Activated T-cell treated with anti-CD3 and anti-CD28 coated beads, Interleukin-2, amount 50 U/mL, for 48 hours (primary cell): ENCODE data around the gene SRSF1.
A peak's percentile ranks its signal among the peaks of the same experiment; 100 is the strongest.
"Not testable (repeated sequence)": the region's sequence is repeated elsewhere in the genome, so short reads cannot be mapped to it uniquely, and the experiment has no call there.

Source experiments
- DNase-seq, 2 experiments: peaks; one replicate each; pipeline ENCODE4 v3.0.0-alpha.2; 2020

SRSF1 gene

GRCh38 chr17:58006924-58007780 lies at the start of gene SRSF1:
Gene SRSF1 (minus strand): TSS chr17:58007246. CDS start chr17:58007137, 109 bp downstream.
- peak; percentile 98 for DNase-seq

DNA sequence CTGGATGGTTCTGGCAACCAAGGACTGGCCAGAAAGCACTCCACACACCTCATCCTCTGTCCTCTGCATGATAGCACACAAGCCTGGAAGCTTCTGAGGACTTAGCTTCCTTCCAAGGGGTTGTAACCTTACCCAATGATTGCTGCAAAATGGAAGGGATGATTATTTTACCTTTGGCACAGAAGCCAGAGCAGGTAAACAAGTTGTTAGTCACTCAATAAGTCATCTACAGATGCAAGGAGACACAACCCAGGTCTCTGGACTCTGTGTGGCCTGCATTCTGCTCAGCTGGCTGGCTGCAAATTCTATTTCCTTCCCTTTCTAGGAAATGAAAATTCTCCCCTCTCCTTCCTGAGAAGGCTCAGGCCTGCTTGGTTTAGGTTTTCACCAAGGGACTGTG lies 49.4 kb upstream of the SRSF1 start:
- no peak for DNase-seq

DNA sequence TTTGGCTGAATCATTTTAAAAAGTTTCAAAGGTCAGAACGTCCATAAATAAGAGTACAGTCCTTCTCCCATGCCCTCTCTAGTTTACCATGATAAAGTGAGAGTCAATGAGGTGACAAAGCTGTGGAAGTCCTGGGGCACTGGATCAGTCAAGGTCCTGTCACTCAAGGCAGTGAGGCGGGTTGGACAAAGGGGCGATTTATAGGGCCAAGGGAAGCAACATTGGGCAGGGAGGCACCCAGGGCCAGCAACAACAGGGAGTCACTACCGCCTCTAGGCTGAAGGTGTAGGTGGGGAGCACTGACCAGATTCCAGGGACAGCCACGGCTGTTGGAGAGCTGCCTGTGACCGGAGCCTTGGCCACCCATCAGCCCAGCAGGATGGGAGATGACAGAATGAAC lies 47.6 kb upstream of the SRSF1 start:
- no peak for DNase-seq

GRCh38 chr17:58052945-58053715 lies 46.1 kb upstream of the SRSF1 start:
- peak; percentile 19 to 40 for DNase-seq

GRCh38 chr17:58052407-58052806 lies 45.4 kb upstream of the SRSF1 start:
- no peak for DNase-seq

GRCh38 chr17:58051468-58051867 lies 44.4 kb upstream of the SRSF1 start:
- no peak for DNase-seq

- DNase-seq = no peak
Observed at GRCh38 chr17:58050966-58051365, 43.9 kb upstream of the SRSF1 start.

GRCh38 chr17:58049533-58049932 lies 42.5 kb upstream of the SRSF1 start:
- DNase-seq = no peak

DNA sequence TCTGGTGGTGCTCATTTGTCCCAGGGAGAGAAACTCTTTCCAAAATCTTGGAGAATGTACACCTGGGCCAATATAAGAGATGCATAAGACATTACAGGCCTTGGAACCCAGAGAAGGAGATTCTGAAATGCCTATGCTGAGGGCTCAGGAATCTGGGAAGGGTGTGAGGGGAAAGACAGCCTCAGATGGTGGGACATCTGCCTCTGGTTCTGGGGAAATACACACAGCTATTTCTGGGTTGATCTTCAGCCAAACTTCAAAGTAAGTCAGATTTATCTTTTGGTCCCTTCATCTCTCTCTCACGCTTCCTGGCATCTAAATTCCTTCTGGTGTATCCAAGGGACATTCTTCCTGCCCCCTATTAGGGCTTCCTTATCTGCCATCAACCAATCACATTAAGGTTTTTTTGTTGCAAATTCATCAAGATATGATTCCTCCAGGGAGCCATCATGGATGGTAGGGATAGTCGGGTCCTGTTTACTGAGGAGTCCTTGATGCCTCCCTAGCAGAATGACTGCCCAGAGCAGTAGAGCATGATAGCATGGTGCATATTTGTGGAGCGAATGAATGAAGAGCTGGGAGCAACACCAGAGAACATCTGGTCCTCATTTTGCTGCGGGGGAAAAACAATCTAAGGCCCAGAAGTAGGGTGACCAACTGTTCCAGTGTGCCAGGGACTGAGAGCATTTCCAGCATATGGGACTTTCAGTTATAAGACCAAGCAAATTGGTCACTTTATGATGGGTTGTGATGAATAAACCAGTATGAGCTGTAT lies 40.5 kb upstream of the SRSF1 start:
- DNase-seq = no peak

- DNase-seq = no peak
Observed at GRCh38 chr17:58046239-58047094, 39.4 kb upstream of the SRSF1 start.

- not testable (repeated sequence) for DNase-seq
Observed at GRCh38 chr17:58044256-58044655, 37.2 kb upstream of the SRSF1 start.

DNA sequence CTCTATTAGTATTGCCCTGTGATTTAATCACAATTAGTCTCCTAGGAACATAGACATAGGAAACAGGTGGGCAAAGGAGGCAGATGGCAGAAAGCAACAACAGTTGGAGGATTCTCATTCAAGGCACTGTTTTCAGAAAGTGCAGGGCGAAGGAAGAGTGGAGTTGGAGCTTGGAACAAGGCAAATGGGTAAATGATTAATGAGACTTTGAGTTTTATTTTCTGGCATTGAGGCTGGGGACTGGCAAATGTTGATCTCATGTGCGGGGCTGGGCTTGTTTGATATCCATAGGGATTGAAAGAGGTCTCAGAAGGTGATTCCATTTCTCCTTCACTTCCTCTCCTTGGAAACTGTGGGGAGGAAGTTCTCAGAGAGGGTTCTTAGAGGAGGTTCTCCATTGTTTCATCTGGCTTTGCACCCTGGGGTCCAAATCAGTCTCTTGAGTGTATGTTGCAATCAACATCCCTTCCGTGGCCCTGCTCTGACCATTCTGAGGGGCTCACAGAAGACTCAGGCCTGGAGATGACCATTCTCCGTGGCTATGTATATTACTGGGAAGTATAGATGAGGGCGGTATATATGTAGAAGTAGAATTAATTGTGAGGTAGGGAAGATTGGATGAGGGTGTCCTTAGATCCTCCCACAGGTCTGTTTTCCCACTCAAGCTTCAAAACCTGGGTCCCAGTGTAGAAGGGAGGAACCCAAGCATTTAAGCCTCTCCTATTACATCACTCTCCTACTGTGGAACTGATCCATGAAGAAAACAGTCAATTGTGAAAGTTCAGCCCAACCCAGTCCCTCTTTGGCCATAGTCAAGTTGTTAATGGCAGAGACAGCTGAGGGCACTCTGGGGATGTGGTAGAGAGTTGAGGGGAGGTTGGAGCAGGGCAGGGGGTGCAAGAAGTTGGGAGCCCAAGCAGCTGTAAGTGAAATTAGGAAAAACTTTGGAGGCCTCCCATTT lies 36.5 kb upstream of the SRSF1 start:
- no peak for DNase-seq

- no peak for DNase-seq
Observed at GRCh38 chr17:58041161-58041560, 34.1 kb upstream of the SRSF1 start.

GRCh38 chr17:58040386-58040785 lies 33.3 kb upstream of the SRSF1 start:
- no peak for DNase-seq

DNA sequence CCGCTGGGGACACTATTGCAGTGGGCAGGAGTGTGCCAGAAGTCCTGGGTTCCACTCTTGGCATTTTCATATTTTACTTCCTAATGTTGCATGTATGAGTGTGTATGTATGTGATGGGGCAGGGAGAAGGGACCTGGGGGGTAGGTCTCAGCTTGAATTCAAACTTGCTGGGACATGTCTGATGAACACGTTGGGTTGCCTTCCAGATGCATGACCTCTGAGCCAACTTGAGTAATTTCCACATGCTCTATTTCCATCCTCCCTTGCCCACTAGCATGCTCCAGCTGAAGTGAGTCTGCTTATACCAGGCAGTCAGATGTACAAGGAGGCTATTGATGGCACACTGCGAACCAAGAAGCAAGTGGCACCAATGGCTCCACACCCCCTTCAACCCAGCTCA lies 32.9 kb upstream of the SRSF1 start:
- DNase-seq = no peak

DNA sequence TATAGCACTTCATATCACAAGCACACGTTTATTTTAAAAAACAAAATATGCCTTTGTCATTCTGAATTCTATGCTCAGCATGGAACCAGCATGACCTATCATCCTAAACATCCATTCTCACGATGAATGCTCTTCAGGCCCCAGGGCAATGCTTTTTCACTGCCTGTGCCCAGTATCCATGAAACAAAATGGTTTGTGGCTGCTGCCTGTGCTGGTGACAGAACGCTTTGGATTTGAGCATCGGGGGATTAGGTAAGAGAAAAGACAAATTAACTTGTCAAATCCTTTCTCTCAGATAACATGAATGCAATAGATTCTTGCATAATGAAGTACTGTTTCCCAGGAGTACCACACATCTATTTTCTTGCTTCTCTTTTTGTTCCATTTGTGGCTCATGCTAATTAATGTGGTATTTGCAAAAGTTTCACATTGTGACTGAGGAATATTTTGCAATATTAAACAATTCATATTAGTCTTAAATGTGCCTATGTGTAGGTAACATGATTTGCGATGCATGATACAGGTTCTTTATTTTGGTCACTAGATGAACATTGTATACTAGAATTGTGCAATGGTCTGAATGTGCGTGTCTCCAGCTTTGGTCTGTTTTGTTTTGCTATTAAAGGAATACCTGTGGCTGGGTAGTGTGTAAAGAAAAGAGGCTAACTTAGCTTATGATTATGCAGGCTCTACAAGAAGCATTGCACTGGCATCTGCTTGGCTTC lies 25.8 kb upstream of the SRSF1 start:
- DNase-seq = no peak

DNA sequence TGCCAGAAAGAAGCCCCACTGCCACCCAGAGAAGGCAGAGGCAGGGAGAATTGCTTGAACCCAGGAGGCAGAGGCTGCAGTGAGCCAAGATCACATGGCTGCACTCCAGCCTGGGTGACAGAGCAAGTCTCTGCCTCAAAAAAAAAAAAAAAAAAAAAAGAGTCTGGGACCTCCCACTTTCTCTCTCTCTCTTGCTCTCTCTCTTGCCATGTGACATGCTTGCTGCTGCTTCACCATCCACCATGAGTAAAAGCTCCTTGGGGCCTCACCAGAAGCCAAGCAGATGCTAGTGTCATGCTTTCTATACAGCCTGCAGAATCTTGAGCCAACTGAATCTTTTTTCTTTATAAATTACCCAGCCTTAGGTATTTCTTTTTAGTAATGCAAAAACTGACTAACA lies 21.5 kb upstream of the SRSF1 start:
- DNase-seq = no peak

DNA sequence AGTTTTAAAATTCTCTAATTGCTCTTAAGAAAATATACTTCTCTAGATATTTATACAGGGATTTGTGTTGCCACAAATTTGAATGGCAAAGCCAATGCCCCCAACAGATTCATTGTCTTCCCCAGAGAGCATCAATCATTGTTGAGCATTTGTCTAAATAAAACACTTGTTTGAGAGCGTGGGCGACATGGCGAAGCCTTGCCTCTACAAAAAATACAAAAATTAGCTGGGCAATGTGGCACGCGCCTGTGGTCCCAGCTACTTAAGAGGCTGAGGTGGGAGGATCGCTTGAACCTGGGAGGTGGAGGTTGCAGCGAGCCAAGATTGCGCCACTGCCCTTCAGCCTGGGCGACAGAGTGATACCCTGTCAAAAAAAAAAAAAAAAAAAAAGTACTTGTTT lies 13.4 kb upstream of the SRSF1 start:
- DNase-seq = no peak

- DNase-seq = no peak
Observed at GRCh38 chr17:58019521-58019920, 12.5 kb upstream of the SRSF1 start.

DNA sequence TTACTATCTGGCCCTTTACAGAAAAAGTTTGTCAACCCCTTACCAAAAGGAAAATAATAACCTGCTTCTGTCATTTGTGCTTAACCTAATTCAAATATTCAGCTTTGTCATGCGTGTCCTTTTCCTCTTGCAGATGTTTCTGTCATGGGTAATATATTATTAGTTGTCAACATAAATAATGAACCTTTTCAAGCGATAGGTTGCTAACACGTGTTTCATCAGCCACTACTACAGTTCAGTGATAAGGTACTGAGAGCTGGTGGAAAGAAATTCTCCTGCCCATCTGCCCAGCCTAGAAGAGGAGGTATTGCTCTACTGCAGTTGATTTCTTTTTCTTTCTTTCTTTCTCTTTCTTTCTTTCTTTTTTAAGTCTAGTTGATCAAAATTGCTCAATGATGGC lies 12.0 kb upstream of the SRSF1 start:
- no peak for DNase-seq
